NCI-H2196 (cell line): Measurements from ENCODE around the gene APBA1.
"Not testable (repeated sequence)": the region's sequence is repeated elsewhere in the genome, so short reads cannot be mapped to it uniquely, and the experiment has no call there.

Source experiments
- DNase-seq: peaks from one replicate; lab custom pipeline; 2025; ENCODE audit not compliant: unreplicated experiment; lab: John Stamatoyannopoulos, UW

Gene APBA1

GRCh38 chr9:69411931-69412740 is 260.0 kb downstream of the APBA1 start:
- no peak for DNase-seq

- DNase-seq = no peak
Observed at GRCh38 chr9:69411246-69411645, 260.9 kb downstream of the APBA1 start.

- DNase-seq = not testable (repeated sequence)
Observed at GRCh38 chr9:69409936-69410335, 262.2 kb downstream of the APBA1 start.

- DNase-seq = no peak
Observed at GRCh38 chr9:69400470-69400869, 271.7 kb downstream of the APBA1 start.

GRCh38 chr9:69397384-69398214 is 274.6 kb downstream of the APBA1 start:
- no peak for DNase-seq

- no peak for DNase-seq
Observed at GRCh38 chr9:69396759-69397158, 275.4 kb downstream of the APBA1 start.

GRCh38 chr9:69395718-69396117 is 276.5 kb downstream of the APBA1 start:
- no peak for DNase-seq

- no peak for DNase-seq
Observed at GRCh38 chr9:69393425-69393824, 278.7 kb downstream of the APBA1 start.

GRCh38 chr9:69392826-69393225 is 279.3 kb downstream of the APBA1 start:
- DNase-seq = no peak

GRCh38 chr9:69391946-69392345 is 280.2 kb downstream of the APBA1 start:
- no peak for DNase-seq

GRCh38 chr9:69391487-69391886 is 280.7 kb downstream of the APBA1 start:
- DNase-seq = no peak

- no peak for DNase-seq
Observed at GRCh38 chr9:69389437-69389995, 282.7 kb downstream of the APBA1 start.

GRCh38 chr9:69388596-69388995 is 283.6 kb downstream of the APBA1 start:
- no peak for DNase-seq

GRCh38 chr9:69386651-69387050 is 285.5 kb downstream of the APBA1 start:
- DNase-seq = no peak

- peak; percentile 48 for DNase-seq
Observed at GRCh38 chr9:69385581-69386033, 286.6 kb downstream of the APBA1 start.

GRCh38 chr9:69382135-69382534 is 290.0 kb downstream of the APBA1 start:
- no peak for DNase-seq

GRCh38 chr9:69380811-69381210 is 291.4 kb downstream of the APBA1 start:
- no peak for DNase-seq

GRCh38 chr9:69380301-69380700 is 291.9 kb downstream of the APBA1 start:
- no peak for DNase-seq

- no peak for DNase-seq
Observed at GRCh38 chr9:69379270-69379982, 292.7 kb downstream of the APBA1 start.

GRCh38 chr9:69377981-69378380 is 294.2 kb downstream of the APBA1 start:
- no peak for DNase-seq
